ENCODE results near the gene COX10.
"Not testable (repeated sequence)": the region's sequence is repeated elsewhere in the genome, so short reads cannot be mapped to it uniquely, and the experiment has no call there.

COX10 gene

DNA sequence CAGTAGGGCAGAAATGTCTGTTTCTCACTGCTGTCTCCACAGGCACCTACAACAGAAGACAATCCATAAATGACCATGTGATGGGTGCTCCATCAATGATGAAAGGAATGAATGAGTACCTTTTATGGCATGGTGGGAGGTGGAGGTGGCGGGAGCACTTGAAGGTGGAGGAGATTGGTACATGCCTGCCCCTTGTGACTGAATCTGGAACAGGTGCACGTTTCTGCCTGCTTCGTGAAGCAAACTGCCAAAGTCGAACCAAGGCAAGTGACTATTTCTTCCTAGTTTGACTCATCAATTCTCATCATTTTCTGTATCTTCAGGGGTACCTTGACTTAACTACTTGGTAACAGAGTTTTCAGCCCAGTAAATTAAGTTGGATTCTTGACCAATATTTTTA is 141.9 kb downstream of the COX10 start:
- DNase-seq: no peak

GRCh38 chr17:14211801-14212200 is 142.5 kb downstream of the COX10 start:
- no peak for DNase-seq

GRCh38 chr17:14212401-14212800 is 143.1 kb downstream of the COX10 start:
- DNase-seq: no peak

DNA sequence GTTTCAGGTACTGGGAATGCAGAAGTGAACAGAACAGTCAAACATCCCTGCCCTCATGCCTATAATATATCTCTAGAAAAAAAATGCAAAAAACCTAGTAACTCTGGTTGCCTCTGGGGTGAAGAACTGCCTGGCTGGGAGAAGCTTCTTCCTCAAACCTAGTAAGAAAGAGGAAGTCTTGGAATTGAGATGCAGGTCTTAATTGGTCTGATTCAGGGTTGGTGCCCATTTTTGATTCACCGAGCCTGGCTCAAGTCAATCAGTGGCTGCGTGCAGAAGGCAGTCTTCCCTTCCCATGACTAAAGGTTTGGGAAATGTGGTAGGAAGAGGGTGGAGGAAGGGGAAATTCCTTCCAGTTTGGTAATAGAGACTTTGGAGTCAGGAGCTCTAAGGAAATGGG is 145.0 kb downstream of the COX10 start:
- DNase-seq: no peak

DNA sequence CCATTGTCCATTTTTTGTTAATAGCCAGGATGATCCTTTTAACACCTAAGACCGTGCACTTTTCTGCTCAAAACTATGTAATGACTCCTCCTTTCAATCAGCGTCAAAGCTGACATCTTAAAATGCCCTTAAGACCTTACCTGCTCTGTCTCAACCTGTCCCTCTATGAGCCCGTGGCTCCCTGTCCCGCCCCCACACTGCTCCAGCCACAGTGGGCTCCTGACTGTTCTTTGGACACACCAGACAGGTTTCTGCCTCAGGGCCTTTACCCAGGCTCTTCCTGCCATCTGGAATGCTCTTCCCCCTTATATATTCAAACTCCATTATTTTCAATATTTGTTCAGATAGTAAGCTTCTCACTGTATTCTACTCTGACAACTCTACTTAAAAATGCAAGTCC is 153.3 kb downstream of the COX10 start:
- DNase-seq: no peak

- no peak for DNase-seq
Measured at GRCh38 chr17:14225254-14225980, 156.1 kb downstream of the COX10 start.

DNA sequence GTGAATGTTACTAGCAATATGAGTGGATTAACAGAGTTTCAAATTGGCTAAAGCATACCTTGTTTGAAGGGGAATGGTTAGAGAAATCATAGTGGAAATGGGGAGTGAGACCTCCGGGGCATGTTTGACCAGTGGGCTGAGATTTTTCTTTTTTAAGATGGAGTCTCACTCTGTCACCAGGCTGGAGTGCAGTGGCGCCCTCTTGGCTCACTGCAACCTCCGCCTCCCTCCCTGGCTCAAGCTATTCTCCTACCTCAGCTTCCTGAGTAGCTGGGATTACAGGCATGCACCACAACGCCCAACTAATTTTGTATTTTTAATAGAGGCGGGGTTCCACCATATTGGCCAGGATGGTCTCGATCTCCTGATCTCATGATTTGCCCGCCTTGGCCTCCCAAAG is 157.7 kb downstream of the COX10 start:
- DNase-seq: no peak

GRCh38 chr17:14228903-14229302 is 159.6 kb downstream of the COX10 start:
- DNase-seq: no peak

GRCh38 chr17:14231187-14231586 is 161.9 kb downstream of the COX10 start:
- not testable (repeated sequence) for DNase-seq

DNA sequence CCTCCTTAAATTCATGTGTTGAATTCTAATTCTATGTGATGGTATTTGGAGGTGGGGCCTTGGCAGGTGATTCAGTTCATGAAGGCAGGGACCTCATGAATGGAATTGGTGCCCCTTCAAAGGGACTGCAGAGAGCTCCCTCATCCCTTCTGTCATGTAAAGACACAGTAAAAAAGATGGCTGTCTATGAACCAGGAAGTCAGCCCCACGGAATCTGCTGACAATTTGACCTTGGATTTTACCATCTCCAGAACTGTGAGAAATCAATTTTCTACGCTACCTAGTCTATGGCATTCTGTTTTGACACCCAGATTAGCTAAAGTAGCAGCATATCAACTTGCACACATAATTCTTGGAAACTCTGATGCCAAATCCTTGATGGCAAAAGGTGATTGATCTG is 165.7 kb downstream of the COX10 start:
- not testable (repeated sequence) for DNase-seq

DNA sequence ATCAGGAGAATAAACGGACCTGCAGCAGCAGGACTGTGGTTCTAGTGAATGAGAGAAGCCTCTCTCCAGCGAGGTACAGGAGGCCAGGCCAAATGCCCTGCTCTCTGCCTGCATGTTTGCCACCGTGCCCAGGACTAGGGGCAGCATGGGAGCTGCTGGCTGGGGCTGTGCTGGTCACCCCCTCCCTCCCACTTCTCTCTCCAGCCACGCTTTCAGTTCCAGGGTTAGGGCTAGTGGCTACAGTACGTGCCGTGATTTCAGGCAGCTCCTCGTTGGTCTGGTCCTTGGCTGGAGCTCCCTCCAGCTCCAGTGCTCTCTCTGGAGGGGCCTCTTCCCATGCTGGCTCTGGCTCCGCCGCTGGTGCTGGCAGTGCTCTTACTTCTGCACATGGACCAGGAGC is 166.7 kb downstream of the COX10 start:
- not testable (repeated sequence) for DNase-seq

- DNase-seq: not testable (repeated sequence)
Measured at GRCh38 chr17:14236762-14237161, 167.5 kb downstream of the COX10 start, which contains the start of gene CDRT15. Gene CDRT15 (minus strand): TSS chr17:14236862. CDS start chr17:14236833, 29 bp downstream.

DNA sequence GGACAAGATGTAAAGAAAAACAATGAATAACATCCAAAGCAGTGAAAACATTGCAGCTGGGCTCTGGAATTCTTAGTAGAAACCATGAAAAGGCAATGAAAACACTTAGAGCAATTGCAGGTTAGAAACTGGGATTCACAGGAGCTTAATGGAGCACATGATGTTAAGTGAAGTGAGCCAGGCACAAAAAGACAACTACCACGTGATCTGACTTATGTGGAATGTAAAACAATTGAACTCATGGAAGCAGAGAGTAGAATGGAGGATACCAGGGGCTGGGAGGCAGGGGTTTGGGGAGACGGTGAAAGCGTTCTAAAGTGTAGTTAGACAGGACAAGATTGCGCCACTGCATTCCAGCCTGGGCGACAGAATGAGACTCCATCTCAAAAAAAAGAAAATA is 170.0 kb downstream of the COX10 start:
- DNase-seq: not testable (repeated sequence)

DNA sequence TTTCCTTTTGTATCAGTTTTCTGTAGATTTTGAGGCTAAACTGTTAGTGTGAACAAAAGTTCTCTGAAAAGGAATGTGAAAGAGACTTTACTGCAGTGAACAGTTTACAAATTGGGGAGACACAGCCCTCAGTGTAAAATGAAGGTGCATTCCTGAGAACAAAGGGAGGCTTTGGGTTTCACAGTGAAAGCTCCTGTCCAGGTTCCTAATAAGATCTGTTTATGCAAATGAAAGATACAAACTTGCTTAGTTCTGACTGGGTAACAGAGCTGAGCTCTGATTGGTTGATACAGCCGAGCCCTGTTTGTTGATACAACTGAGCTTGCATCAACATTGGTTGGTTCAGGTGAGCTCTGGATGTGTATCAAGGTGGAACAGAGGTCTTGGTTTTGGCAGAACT is 175.7 kb downstream of the COX10 start:
- DNase-seq: no peak

- DNase-seq: no peak
Measured at GRCh38 chr17:14245629-14246028, 176.3 kb downstream of the COX10 start.
